Gastrocnemius medialis (tissue), 4 donors: ENCODE results near the gene ALOX5. TPM values are rescaled to one million over a fixed set of nuclear protein-coding genes. Genes with fewer than 3 reads are reported as not detected.

ENCODE experiments used
- ATAC-seq, 2 donors: fragments of 150-250 bp; one replicate each; pipeline ENCODE4 v1.9.1; 2016
- DNase-seq, 2 donors: peaks; one replicate each; pipeline ENCODE4 v3.0.0-alpha.2; 2019
- H3K27ac ChIP-seq, 4 donors: fragments of 200-600 bp; sonication (generic); 1 replicate in 1 of 4; 2 replicates in 3 of 4; pipeline ENCODE4 v1.5.1; 2016 to 2018; ENCODE audit warnings: mild to moderate bottlenecking in 2 of 4, moderate library complexity in 1 of 4
- H3K27me3 ChIP-seq, 3 donors: fragments of 200-600 bp; sonication (generic) in 2 of 3; 1 replicate in 1 of 3; 2 replicates in 2 of 3; pipeline versions ENCODE4 v1.5.1 to v1.6.0; 2016 to 2019; ENCODE audit warnings: mild to moderate bottlenecking in 1 of 3, moderate library complexity in 1 of 3
- H3K36me3 ChIP-seq, 2 donors: fragments of 200-600 bp; sonication (generic) in 1 of 2; one replicate each; pipeline ENCODE4 v1.5.1; 2017 to 2018
- H3K4me1 ChIP-seq, 2 donors: fragments of 200-600 bp; sonication (generic) in 1 of 2; one replicate each; pipeline ENCODE4 v1.5.1; 2016 to 2017; ENCODE audit warnings: mild to moderate bottlenecking in 2 of 2
- H3K4me3 ChIP-seq, 4 donors: fragments of 200-600 bp; sonication (generic) in 3 of 4; 1 replicate in 1 of 4; 2 replicates in 3 of 4; pipeline ENCODE4 v1.5.1; 2016 to 2019; ENCODE audit warnings: mild to moderate bottlenecking in 2 of 4
- H3K9me3 ChIP-seq, 3 donors: fragments of 200-600 bp; sonication (generic) in 2 of 3; 1 replicate in 1 of 3; 2 replicates in 2 of 3; pipeline ENCODE4 v1.5.1; 2016 to 2019
- CTCF ChIP-seq, 5 experiments: fragments of 450-650 bp in 3 of 5; fragments of 200-600 bp in 2 of 5; sonication (generic) in 2 of 5; IDR thresholded peaks in 4 of 5; conservative IDR thresholded peaks in 1 of 5; 1 replicate in 4 of 5; 2 replicates in 1 of 5; pipeline ENCODE4 v1.5.1; 2016 to 2019; ENCODE audit warnings: antibody characterized with exemption in 5 of 5, mild to moderate bottlenecking in 3 of 5, moderate library complexity in 3 of 5
- POLR2A ChIP-seq, 2 donors: fragments of 450-650 bp; IDR thresholded peaks; one replicate each; pipeline ENCODE4 v1.6.1; 2017; ENCODE audit warnings: antibody characterized with exemption in 2 of 2, mild to moderate bottlenecking in 2 of 2, moderate library complexity in 2 of 2
- in situ Hi-C, 4 donors: fragments of 200-750 bp; cut with MboI; loops; one replicate each; pipeline versions ENCODE4 v1.15.0 to v1.8.0; 2017; ENCODE audit warnings: low sequenced_read_pairs in 4 of 4
- intact Hi-C: fragments of 100-400 bp; cut with DNase I; formaldehyde crosslinking; loops from one replicate; pipeline ENCODE4 v1.15.1; 2023; ENCODE audit warnings: low total_unique reads
- total RNA-seq, 4 donors: library from RNA; depleted of rRNA; stranded (reverse); fragments of >200 nt; gene quantifications; one replicate each; pipeline versions ENCODE4 v1.1.0 to v1.2.3, GENCODE V29; 2016

The ALOX5 gene
- total RNA-seq, 4 donors from 2014 or later = 1.5 to 10.8 (median 4.2) TPM

- ATAC-seq (no peak), DNase-seq (no peak)
- intact Hi-C loops = no loop called here
- H3K36me3 ChIP-seq = no peaks in the 10 kb centered on the region
- H3K9me3 ChIP-seq = no peaks in the 10 kb centered on the region
- TF ChIP-seq CTCF (IDR thresholded peaks at IDR 0.05 in 4 of 5, conservative IDR thresholded peaks at IDR 0.05 in 1 of 5) = no peak
- no peak for TF ChIP-seq POLR2A (IDR thresholded peaks at IDR 0.05)
- in situ Hi-C loops = loop anchor here in 1 of 4 donors (25.0 kb wide), 1 partner anchor 103 kb away; a partner anchor contains a TSS
- H3K27me3 ChIP-seq = peaks cover 0 to 4% (median 3%) of the 10 kb centered on the region in 3 donors
- H3K4me3 ChIP-seq = no peak overlapping the region
- H3K27ac ChIP-seq = no peak overlapping the region
- no peaks in the 10 kb centered on the region for H3K4me1 ChIP-seq
Observed at GRCh38 chr10:45433716-45434469, 59.9 kb downstream of the ALOX5 start.

GRCh38 chr10:45437587-45438465 is 63.8 kb downstream of the ALOX5 start:
- intact Hi-C loops (no loop called here), in situ Hi-C loops (loop anchor here in 1 of 4 donors (25.0 kb wide), 1 partner anchor 99 kb away; a partner anchor contains a TSS)
- no peak overlapping the region for H3K27ac ChIP-seq
- H3K9me3 ChIP-seq = no peaks in the 10 kb centered on the region
- TF ChIP-seq CTCF (IDR thresholded peaks at IDR 0.05 in 4 of 5, conservative IDR thresholded peaks at IDR 0.05 in 1 of 5) = no peak
- no peak for TF ChIP-seq POLR2A (IDR thresholded peaks at IDR 0.05)
- H3K4me1 ChIP-seq = no peaks in the 10 kb centered on the region
- H3K27me3 ChIP-seq = peaks cover 0 to 3% (median 0%) of the 10 kb centered on the region in 3 donors
- no peaks in the 10 kb centered on the region for H3K36me3 ChIP-seq
- DNase-seq (no peak), ATAC-seq (no peak)
- no peak overlapping the region for H3K4me3 ChIP-seq

- no peaks in the 10 kb centered on the region for H3K36me3 ChIP-seq
- in situ Hi-C loops (loop anchor here in 1 of 4 donors (25.0 kb wide), 1 partner anchor 99 kb away; a partner anchor contains a TSS), intact Hi-C loops (no loop called here)
- no peak overlapping the region for H3K4me3 ChIP-seq
- peaks cover 0 to 3% (median 0%) of the 10 kb centered on the region in 3 donors for H3K27me3 ChIP-seq
- H3K9me3 ChIP-seq = no peaks in the 10 kb centered on the region
- DNase-seq (no peak), ATAC-seq (no peak)
- TF ChIP-seq CTCF (IDR thresholded peaks at IDR 0.05 in 4 of 5, conservative IDR thresholded peaks at IDR 0.05 in 1 of 5) = no peak
- no peak for TF ChIP-seq POLR2A (IDR thresholded peaks at IDR 0.05)
- no peaks in the 10 kb centered on the region for H3K4me1 ChIP-seq
- no peak overlapping the region for H3K27ac ChIP-seq
Observed at GRCh38 chr10:45438466-45439090, 64.6 kb downstream of the ALOX5 start.

- Histone ChIP-seq H3K36me3 (no peaks in the 10 kb centered on the region), H3K27ac (no peak overlapping the region), H3K4me1 (no peaks in the 10 kb centered on the region), H3K9me3 (no peaks in the 10 kb centered on the region), H3K27me3 (peaks cover 0 to 3% (median 0%) of the 10 kb centered on the region in 3 donors), H3K4me3 (no peak overlapping the region)
- ATAC-seq (no peak), DNase-seq (no peak)
- TF ChIP-seq POLR2A (IDR thresholded peaks at IDR 0.05) (no peak), CTCF (IDR thresholded peaks at IDR 0.05 in 4 of 5, conservative IDR thresholded peaks at IDR 0.05 in 1 of 5) (no peak)
- in situ Hi-C loops = loop anchor here in 1 of 4 donors (25.0 kb wide), 1 partner anchor 98 kb away; a partner anchor contains a TSS
- intact Hi-C loops = no loop called here
Observed at GRCh38 chr10:45439365-45439764, 65.3 kb downstream of the ALOX5 start.
